ENCODE measurements around the gene PCP4L1. TPM values are rescaled to one million over a fixed set of nuclear protein-coding genes. Genes with fewer than 3 reads are reported as not detected.
A peak's percentile ranks its signal among the peaks of the same experiment; 100 is the strongest.

The PCP4L1 gene
- 8.2 TPM for total RNA-seq
- long read RNA-seq, transcript PCP4L1-201 (3 exons, 1,424 nt): major isoform, 8 of 10 reads
- long read RNA-seq, partial matches to known transcripts: 0 of 10 reads
- long read RNA-seq, other reads (novel, unspliced or antisense): 2 of 10 reads

DNA sequence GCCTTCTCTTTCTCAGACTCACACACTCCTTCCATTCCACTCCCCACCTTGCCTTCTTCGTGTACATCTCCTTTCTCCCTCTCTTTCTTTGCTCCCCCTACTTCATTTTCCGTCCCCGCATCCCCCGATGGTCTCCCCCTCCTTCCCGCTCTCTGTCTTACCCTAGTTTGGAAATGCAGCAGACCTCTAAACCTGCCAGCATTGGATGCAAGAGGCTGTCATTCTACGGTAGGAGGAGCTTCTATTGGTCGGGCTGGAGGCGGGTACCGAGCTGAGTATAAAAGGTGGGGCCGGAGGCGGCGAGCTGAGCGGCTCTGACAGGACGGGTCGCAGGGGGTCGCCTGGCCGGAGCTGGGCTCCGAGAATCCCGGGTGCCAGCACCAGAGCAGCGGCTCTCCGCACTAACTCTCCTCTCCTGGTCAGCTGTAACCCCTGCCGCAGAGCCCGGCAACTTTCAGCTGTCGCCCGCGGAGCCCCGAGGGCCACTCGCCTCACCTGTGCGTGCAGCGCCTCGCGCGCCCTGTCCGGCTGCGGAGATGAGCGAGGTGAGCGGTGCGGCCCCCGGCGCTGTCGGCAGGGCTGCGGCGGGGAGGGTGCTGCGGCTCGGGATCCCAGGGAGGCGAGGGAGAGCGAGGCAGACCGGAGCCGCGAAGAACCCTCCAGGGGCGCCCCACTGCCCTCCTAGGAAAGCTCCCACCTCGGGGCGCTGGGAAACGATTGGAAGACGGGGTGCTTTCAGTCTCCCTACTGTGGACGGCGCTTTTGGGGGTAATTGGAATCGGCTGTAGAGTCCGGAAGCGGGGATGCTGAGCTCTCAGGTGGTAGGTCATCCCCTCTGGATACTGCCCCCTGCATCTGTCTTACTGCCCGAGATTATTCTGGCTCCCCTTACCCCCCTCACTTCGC, at the start of gene PCP4L1:
Gene PCP4L1 (plus strand): TSS at position 307 of the 906 bp plus-strand sequence. CDS start 230 bp downstream, at position 537.
- Histone ChIP-seq H3K27me3 (peaks cover 29% of the 10 kb centered on the region), H3K9me3 (no peaks in the 10 kb centered on the region), H3K36me3 (no peaks in the 10 kb centered on the region), H3K4me1 (no peaks in the 10 kb centered on the region), H3K4me3 (peak within 1 kb of the TSS; percentile 43), H3K27ac (no peak within 1 kb of the TSS)
- peak; percentile 95 for ATAC-seq
- DNase-seq: peak; percentile 84
- TF ChIP-seq CTCF (IDR thresholded peaks at IDR 0.05): no peak
- intact Hi-C loops (cut with DNase I): no loop called here

GRCh38 chr1:161209790-161210409, 48.6 kb upstream of the PCP4L1 start:
- Histone ChIP-seq H3K4me3 (no peak overlapping the region), H3K4me1 (peaks cover 14% of the 10 kb centered on the region), H3K9me3 (no peaks in the 10 kb centered on the region), H3K27ac (no peak overlapping the region), H3K27me3 (no peaks in the 10 kb centered on the region), H3K36me3 (peaks cover 95% of the 10 kb centered on the region)
- DNase-seq: peak; percentile 84
- TF ChIP-seq CTCF (IDR thresholded peaks at IDR 0.05): peak; percentile 86
- ATAC-seq: peak; percentile 95
- intact Hi-C loops (cut with DNase I): no loop called here

GRCh38 chr1:161214369-161214768, 44.2 kb upstream of the PCP4L1 start:
- DNase-seq (no peak), ATAC-seq (peak; percentile 44)
- intact Hi-C loops (cut with DNase I): no loop called here
- peak overlapping the region; percentile 55 for H3K27ac ChIP-seq
- TF ChIP-seq CTCF (IDR thresholded peaks at IDR 0.05): no peak
- H3K36me3 ChIP-seq: peaks cover 58% of the 10 kb centered on the region
- H3K9me3 ChIP-seq: no peaks in the 10 kb centered on the region
- no peaks in the 10 kb centered on the region for H3K4me1 ChIP-seq
- peak overlapping the region; percentile 49 for H3K4me3 ChIP-seq
- H3K27me3 ChIP-seq: no peaks in the 10 kb centered on the region

DNA sequence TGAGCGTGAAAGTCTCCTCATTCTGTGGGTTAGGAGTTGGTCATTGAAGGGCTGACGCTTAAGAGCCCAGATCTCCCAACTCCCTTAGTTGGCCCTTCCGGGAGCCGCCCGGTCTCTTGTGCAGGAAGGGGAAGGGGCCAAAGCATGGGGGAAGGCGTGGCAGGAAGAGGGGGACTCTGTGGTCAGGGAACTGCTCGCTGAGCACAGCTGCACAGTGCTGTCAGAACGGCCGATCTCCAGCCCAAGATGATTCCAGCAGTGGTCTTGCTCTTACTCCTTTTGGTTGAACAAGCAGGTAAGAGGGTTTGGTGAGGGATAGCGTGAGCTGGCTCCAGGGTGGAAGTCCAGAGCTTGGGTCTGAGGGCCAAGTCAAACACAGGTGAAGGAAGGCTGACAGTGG, 43.5 kb upstream of the PCP4L1 start, which contains the start of gene FCER1G:
Gene FCER1G (plus strand): TSS at position 220 of the 400 bp plus-strand sequence. CDS start 27 bp downstream, at position 247.
- ATAC-seq: peak; percentile 82
- Histone ChIP-seq H3K4me3 (peak within 1 kb of the TSS; percentile 49), H3K27ac (peak within 1 kb of the TSS; percentile 68), H3K9me3 (no peaks in the 10 kb centered on the region), H3K36me3 (peaks cover 53% of the 10 kb centered on the region), H3K4me1 (no peaks in the 10 kb centered on the region), H3K27me3 (no peaks in the 10 kb centered on the region)
- peak; percentile 85 for DNase-seq
- no peak for TF ChIP-seq CTCF (IDR thresholded peaks at IDR 0.05)
- intact Hi-C loops (cut with DNase I): no loop called here

DNA sequence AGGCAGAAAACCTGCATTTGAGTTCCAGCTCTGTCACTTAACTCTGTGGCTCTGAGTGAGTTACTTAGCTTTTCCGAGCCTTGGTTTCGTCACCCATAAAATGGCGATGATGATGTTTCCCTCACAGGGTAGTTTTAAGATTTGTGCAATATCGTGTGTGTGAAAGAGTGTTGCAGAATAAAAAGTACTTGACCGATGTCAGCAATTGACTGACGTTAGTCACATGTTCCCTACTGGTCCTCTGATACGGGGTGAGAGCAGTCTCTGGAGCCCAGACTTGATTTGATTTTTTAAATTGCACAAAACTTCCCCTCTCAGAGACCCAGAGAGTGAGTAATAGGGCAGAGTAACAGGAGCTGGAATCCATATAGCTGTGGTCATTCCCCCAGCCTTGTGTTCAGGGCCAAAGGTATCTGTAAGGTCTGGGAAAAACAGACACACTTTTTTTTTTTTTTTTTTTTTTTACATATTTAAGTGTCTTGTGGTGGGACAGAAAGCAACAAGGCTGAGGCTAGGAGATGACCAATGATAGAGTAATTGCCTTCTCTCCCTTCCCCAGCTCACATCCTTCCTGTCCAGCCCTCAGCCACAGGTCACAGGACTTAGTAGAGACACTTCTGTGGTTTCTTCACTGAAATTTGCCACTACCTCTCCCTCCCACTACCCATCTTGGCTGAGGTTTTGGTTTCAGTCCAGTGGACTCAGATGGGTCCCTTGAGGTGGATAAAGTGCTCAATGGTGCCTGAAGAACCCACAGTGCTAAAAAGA, 41.4 kb upstream of the PCP4L1 start:
- Histone ChIP-seq H3K27me3 (no peaks in the 10 kb centered on the region), H3K4me1 (no peaks in the 10 kb centered on the region), H3K4me3 (peak overlapping the region; percentile 49), H3K9me3 (no peaks in the 10 kb centered on the region), H3K36me3 (peaks cover 33% of the 10 kb centered on the region), H3K27ac (peak overlapping the region; percentile 88)
- no peak for DNase-seq
- ATAC-seq: peak; percentile 80
- intact Hi-C loops (cut with DNase I): no loop called here
- TF ChIP-seq CTCF (IDR thresholded peaks at IDR 0.05): no peak
